H1 (cell line): ENCODE measurements around the gene FRMPD4. TPM values are rescaled to one million over a fixed set of nuclear protein-coding genes. Genes with fewer than 3 reads are reported as not detected.

Experiments
- CTCF ChIA-PET: fragments of 300-600 bp; sonication (Branson Sonifier 250); formaldehyde crosslinking; loops from one replicate; lab custom pipeline; 2021; ENCODE audit not compliant: partially characterized antibody; lab: Charles Lee
- POLR2A ChIA-PET: fragments of 300-600 bp; sonication (Branson Sonifier 250); formaldehyde crosslinking; loops from one replicate; lab custom pipeline; 2021; ENCODE audit warnings: inconsistent platforms; ENCODE audit not compliant: partially characterized antibody; lab: Charles Lee
- DNase-seq, 2 experiments: peaks; one replicate each; pipeline versions ENCODE4 v3.0.0 to v3.0.0-alpha.2; 2010 to 2022; ENCODE audit warnings: low spot score in 2 of 2, low read depth in 1 of 2, mixed read lengths in 1 of 2
- FAIRE-seq: peaks from 2 replicates; lab custom pipeline; 2011; peaks lifted over from hg19 to GRCh38; lab: Jason Lieb, UNC
- H2AFZ ChIP-seq: 2 replicates; pipeline ENCODE4 v1.8.1; 2012; ENCODE audit warnings: low read length, inconsistent platforms
- H2AK5ac ChIP-seq: 2 replicates; pipeline ENCODE4 v1.6.1; 2013; ENCODE audit warnings: low read depth, low read length
- H2BK120ac ChIP-seq: replicated peaks from 2 replicates; pipeline ENCODE3; 2013; ENCODE audit warnings: low read depth, low read length, inconsistent platforms
- H2BK12ac ChIP-seq: 2 replicates; pipeline ENCODE4 v1.6.1; 2013; ENCODE audit warnings: low read depth, low read length
- H2BK15ac ChIP-seq: 2 replicates; pipeline ENCODE4 v1.6.1; 2013; ENCODE audit warnings: low read length
- H2BK20ac ChIP-seq: 2 replicates; pipeline ENCODE4 v1.6.1; 2013; ENCODE audit warnings: low read length
- H2BK5ac ChIP-seq: 2 replicates; pipeline ENCODE4 v1.6.1; 2013; ENCODE audit warnings: low read depth, low read length
- H3K14ac ChIP-seq: 2 replicates; pipeline ENCODE4 v1.6.1; 2013; ENCODE audit warnings: inconsistent platforms; ENCODE audit not compliant: insufficient read length
- H3K18ac ChIP-seq: 2 replicates; pipeline ENCODE4 v1.6.1; 2013; ENCODE audit warnings: low read length; ENCODE audit errors: extremely low read depth
- H3K23ac ChIP-seq: 2 replicates; pipeline ENCODE4 v1.6.1; 2013; ENCODE audit warnings: inconsistent platforms; ENCODE audit not compliant: insufficient read length
- H3K23me2 ChIP-seq: 2 replicates; pipeline ENCODE4 v1.6.1; 2013; ENCODE audit warnings: low read depth, low read length
- H3K27ac ChIP-seq: 2 replicates; pipeline ENCODE4 v1.6.1; 2011; ENCODE audit warnings: low read depth, low read length, inconsistent platforms
- H3K27me3 ChIP-seq, 4 experiments: replicated peaks in 1 of 4; 1 replicate in 1 of 4; 2 replicates in 3 of 4; pipeline versions ENCODE4 v1.6.1 to v1.8.1; 2011 to 2013; ENCODE audit warnings: low read length in 3 of 4, mild to moderate bottlenecking in 3 of 4, inconsistent platforms in 2 of 4, mixed read lengths in 2 of 4, moderate library complexity in 1 of 4; ENCODE audit not compliant: control insufficient read depth in 3 of 4, insufficient read depth in 3 of 4; ENCODE audit errors: extremely low read depth in 1 of 4
- H3K36me3 ChIP-seq, 4 experiments: 2 replicates each; pipeline versions ENCODE4 v1.6.1 to v1.8.1; 2011 to 2013; ENCODE audit warnings: mild to moderate bottlenecking in 4 of 4, low read length in 3 of 4, moderate library complexity in 2 of 4, control low read depth in 1 of 4, inconsistent platforms in 1 of 4; ENCODE audit not compliant: insufficient read depth in 4 of 4, control insufficient read depth in 2 of 4
- H3K4ac ChIP-seq: replicated peaks from 2 replicates; pipeline ENCODE3; 2013; ENCODE audit warnings: low read length, low read depth, mixed read lengths, inconsistent platforms; ENCODE audit not compliant: insufficient read length
- H3K4me1 ChIP-seq, 4 experiments: replicated peaks in 1 of 4; 1 replicate in 1 of 4; 2 replicates in 3 of 4; pipeline versions ENCODE4 v1.6.1 to v1.8.1; 2011 to 2013; ENCODE audit warnings: low read length in 3 of 4, inconsistent platforms in 2 of 4, mixed read lengths in 1 of 4; ENCODE audit not compliant: insufficient read depth in 4 of 4, control insufficient read depth in 3 of 4
- H3K4me2 ChIP-seq, 2 experiments: 2 replicates each; pipeline versions ENCODE4 v1.6.1 to v1.8.1; 2011 to 2013; ENCODE audit warnings: low read depth in 2 of 2, low read length in 2 of 2, control low read depth in 1 of 2, inconsistent platforms in 1 of 2, mild to moderate bottlenecking in 1 of 2; ENCODE audit not compliant: insufficient read depth in 1 of 2
- H3K4me3 ChIP-seq, 4 experiments: fragments of 200-600, 300-600 bp in 1 of 4; sonication (generic), shearing (Covaris generic), sonication (Bioruptor Twin) in 1 of 4; 2 replicates each; pipeline versions ENCODE4 v1.5.1 to v1.8.1; 2011 to 2016; ENCODE audit warnings: low read length in 4 of 4, low read depth in 3 of 4, control low read depth in 2 of 4, inconsistent platforms in 2 of 4, mild to moderate bottlenecking in 2 of 4, mixed read lengths in 1 of 4, moderate library complexity in 1 of 4; ENCODE audit not compliant: insufficient read depth in 2 of 4; ENCODE audit errors: extremely low read depth in 1 of 4
- H3K56ac ChIP-seq: replicated peaks from 2 replicates; pipeline ENCODE3; 2013; ENCODE audit warnings: low read depth, mild to moderate bottlenecking, mixed read lengths, low read length, inconsistent platforms; ENCODE audit not compliant: insufficient read length
- H3K79me1 ChIP-seq: 2 replicates; pipeline ENCODE4 v1.6.1; 2013; ENCODE audit warnings: low read depth, low read length, control low read depth
- H3K79me2 ChIP-seq, 2 experiments: 2 replicates each; pipeline versions ENCODE4 v1.6.1 to v1.8.1; 2012 to 2013; ENCODE audit warnings: low read length in 2 of 2, mild to moderate bottlenecking in 2 of 2, inconsistent platforms in 1 of 2; ENCODE audit not compliant: insufficient read depth in 2 of 2, control insufficient read depth in 1 of 2
- H3K9ac ChIP-seq, 4 experiments: replicated peaks in 1 of 4; 1 replicate in 1 of 4; 2 replicates in 3 of 4; pipeline versions ENCODE4 v1.6.1 to v1.8.1; 2011 to 2013; ENCODE audit warnings: low read depth in 3 of 4, low read length in 3 of 4, control low read depth in 2 of 4, mild to moderate bottlenecking in 2 of 4, moderate library complexity in 2 of 4, inconsistent platforms in 1 of 4; ENCODE audit errors: extremely low read depth in 1 of 4
- H3K9me3 ChIP-seq, 2 experiments: 2 replicates each; pipeline versions ENCODE4 v1.6.1 to v1.8.1; 2012 to 2013; ENCODE audit warnings: mild to moderate bottlenecking in 2 of 2, moderate library complexity in 2 of 2, control low read depth in 1 of 2, inconsistent platforms in 1 of 2, low read depth in 1 of 2, low read length in 1 of 2, mixed read lengths in 1 of 2; ENCODE audit not compliant: insufficient read depth in 2 of 2
- H4K20me1 ChIP-seq, 2 experiments: replicated peaks in 1 of 2; 2 replicates each; pipeline versions ENCODE3 to v1.8.1; 2011 to 2013; ENCODE audit warnings: inconsistent platforms in 2 of 2, low read length in 2 of 2, mild to moderate bottlenecking in 1 of 2; ENCODE audit not compliant: insufficient read depth in 2 of 2, control insufficient read depth in 1 of 2
- H4K5ac ChIP-seq: 2 replicates; pipeline ENCODE4 v1.6.1; 2013; ENCODE audit warnings: low read length, low read depth, mixed read lengths, inconsistent platforms; ENCODE audit not compliant: insufficient read length
- H4K8ac ChIP-seq: 2 replicates; pipeline ENCODE4 v1.8.0; 2013; ENCODE audit warnings: mild to moderate bottlenecking, moderate library complexity, low read length, inconsistent platforms; ENCODE audit not compliant: insufficient read depth; ENCODE audit errors: extremely low read depth
- H4K91ac ChIP-seq: replicated peaks from 2 replicates; pipeline ENCODE3; 2013; ENCODE audit warnings: low read length, mixed read lengths, inconsistent platforms; ENCODE audit not compliant: insufficient read length
- CEBPB ChIP-seq: IDR thresholded peaks from 2 replicates; pipeline ENCODE4 v1.6.1; 2012; ENCODE audit warnings: low read depth, low read length
- CREB1 ChIP-seq: IDR thresholded peaks from 2 replicates; pipeline ENCODE4 v1.6.1; 2012; ENCODE audit warnings: inconsistent platforms
- KDM1A ChIP-seq: fragments of 200-600, 300-600 bp; sonication (generic); IDR thresholded peaks from 2 replicates; pipeline ENCODE4 v1.7.1; 2016; ENCODE audit warnings: mild to moderate bottlenecking, low read length, borderline replicate concordance
- KDM5A ChIP-seq: fragments of 200-600 bp; IDR thresholded peaks from 2 replicates; pipeline ENCODE4 v1.7.1; 2012; ENCODE audit warnings: mild to moderate bottlenecking, low read length, inconsistent platforms, mixed read lengths
- POLR2A ChIP-seq, 2 experiments: IDR thresholded peaks; 1 replicate in 1 of 2; 2 replicates in 1 of 2; pipeline ENCODE4 v1.6.1; 2011; ENCODE audit warnings: low read depth in 2 of 2, low read length in 2 of 2, mild to moderate bottlenecking in 2 of 2; ENCODE audit errors: control extremely low read depth in 1 of 2
- SAP30 ChIP-seq: fragments of 300-600 bp; sonication (generic); IDR thresholded peaks from 2 replicates; pipeline ENCODE4 v1.7.1; 2012; ENCODE audit warnings: low read length, moderate library complexity, mild to moderate bottlenecking, inconsistent platforms; ENCODE audit not compliant: insufficient read depth, insufficient replicate concordance
- SIX5 ChIP-seq: IDR thresholded peaks from 2 replicates; pipeline ENCODE4 v1.6.1; 2011; ENCODE audit warnings: mild to moderate bottlenecking, low read depth, low read length
- TEAD4 ChIP-seq: IDR thresholded peaks from 2 replicates; pipeline ENCODE4 v1.6.1; 2012; ENCODE audit warnings: low read depth, low read length, inconsistent platforms, mixed read lengths
- WGBS, 2 experiments: shearing (Covaris generic) in 1 of 2; methylation state at CpG; one replicate each; pipeline versions ENCODE4 v1.1.6 to v1.1.7; 2013 to 2015; ENCODE audit warnings: low lambda C conversion rate in 2 of 2, mixed read lengths in 2 of 2, inconsistent platforms in 1 of 2, low coverage in 1 of 2, missing lambda C conversion rate in 1 of 2; ENCODE audit not compliant: insufficient replicate concordance in 2 of 2, insufficient coverage in 1 of 2, insufficient read length in 1 of 2; ENCODE audit errors: extremely low coverage in 1 of 2, missing lambda C conversion rate in 1 of 2; 5-methylcytosine and 5-hydroxymethylcytosine counted together
- polyA plus RNA-seq, 7 experiments: library from polyadenylated mRNA; depleted of rRNA in 3 of 7; stranded (reverse) in 5 of 7; unstranded in 2 of 7; fragments of >200 nt in 5 of 7; fragments of 200-250 nt in 2 of 7; gene quantifications; 1 replicate in 5 of 7; 2 replicates in 1 of 7; 4 replicates in 1 of 7; pipeline versions ENCODE4 v1.2.1 to v1.2.3, GENCODE V29; 2011 to 2013; ENCODE audit warnings: missing spikeins in 2 of 7, mixed read lengths in 2 of 7
- total RNA-seq: library from RNA; stranded (reverse); fragmentation: NEBNext Ultra II Directional; extraction: Animal tissue kit (Norgen Biotek cat#: 25700); gene quantifications from 2 replicates; pipeline ENCODE4 v1.2.1, GENCODE V29; 2021
- TF ChIP-seq, protein P1 (sequence below), 3 experiments: IDR thresholded peaks; 1 replicate in 2 of 3; 2 replicates in 1 of 3; pipeline versions ENCODE4 v1.5.1 to v1.6.1; 2011; ENCODE audit warnings: low read length in 3 of 3, mild to moderate bottlenecking in 3 of 3, inconsistent platforms in 2 of 3, low read depth in 1 of 3, moderate library complexity in 1 of 3; ENCODE audit not compliant: insufficient read depth in 1 of 3; ENCODE audit errors: control extremely low read depth in 1 of 3

The FRMPD4 gene
- total and polyA plus RNA-seq, 2 of the 8 experiments (the other 6 are each of a cell fraction or from before 2014, with no cell fraction given): 0.02 to 0.37 TPM

DNA sequence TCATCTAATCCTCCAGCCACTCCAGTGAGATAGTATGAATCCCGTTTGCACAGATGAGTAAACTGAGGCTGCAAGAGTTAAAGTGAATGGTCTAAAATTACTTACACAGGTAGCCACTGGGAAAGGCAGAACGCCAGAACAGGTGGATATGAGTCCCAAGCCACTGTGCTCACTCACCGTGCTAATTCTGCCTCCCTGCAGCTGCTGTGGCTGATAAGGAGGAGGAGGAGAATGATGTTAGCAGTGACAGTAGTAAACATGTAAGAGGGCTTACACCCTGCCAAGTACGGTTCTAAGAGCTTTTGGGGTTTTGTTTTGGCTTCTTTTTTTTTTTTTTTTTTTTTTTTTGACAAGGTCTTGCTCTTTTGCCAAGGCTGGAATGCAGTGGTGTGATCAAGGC is 562.5 kb downstream of the FRMPD4 start:
- Histone ChIP-seq H2BK12ac (no peak overlapping the region), H3K4me2 (no peak overlapping the region), H3K9ac (no peak overlapping the region), H3K79me1 (no peaks in the 10 kb centered on the region), H2BK5ac (no peak overlapping the region), H3K36me3 (no peaks in the 10 kb centered on the region), H3K79me2 (no peaks in the 10 kb centered on the region), H3K4me3 (no peak overlapping the region), H2AK5ac (no peak overlapping the region), H2BK20ac (no peak overlapping the region), H3K23ac (no peak overlapping the region), H4K5ac (no peak overlapping the region), H4K91ac (no peak overlapping the region), H4K8ac (no peak overlapping the region), H3K27me3 (no peaks in the 10 kb centered on the region), H2BK15ac (no peak overlapping the region), H3K18ac (no peak overlapping the region), H3K4me1 (no peaks in the 10 kb centered on the region), H3K27ac (no peak overlapping the region), H2AFZ (no peak overlapping the region), H3K23me2 (no peaks in the 10 kb centered on the region), H4K20me1 (no peaks in the 10 kb centered on the region), H2BK120ac (no peak overlapping the region), H3K14ac (no peak overlapping the region), H3K56ac (no peak overlapping the region), H3K9me3 (no peaks in the 10 kb centered on the region), H3K4ac (no peak overlapping the region)
- DNase-seq: no peak
- ChIA-PET POLR2A (no interaction called here), CTCF (interaction anchor here (1.0 to 2.8 kb wide), 8 partner anchors 15 to 207 kb away, joined by 3 to 20 read pairs (median 4); no protein-coding TSS in a partner anchor)
- 81% methylated on average over 3 of the region's 4 CpGs; no CpG with 5 or more reads in 1 of the 2 experiments for WGBS, 2 experiments
- no peak for FAIRE-seq
- TF ChIP-seq POLR2A (IDR thresholded peaks at IDR 0.05; ENCODE audit: control extremely low read depth in 1 of 2, low read depth in 2 of 2, low read length in 2 of 2) (no peak), SAP30 (no peak), CREB1 (no peak), CEBPB (no peak), KDM1A (no peak), KDM5A (no peak), TEAD4 (no peak), SIX5 (no peak)
- TF ChIP-seq, protein P1, sequence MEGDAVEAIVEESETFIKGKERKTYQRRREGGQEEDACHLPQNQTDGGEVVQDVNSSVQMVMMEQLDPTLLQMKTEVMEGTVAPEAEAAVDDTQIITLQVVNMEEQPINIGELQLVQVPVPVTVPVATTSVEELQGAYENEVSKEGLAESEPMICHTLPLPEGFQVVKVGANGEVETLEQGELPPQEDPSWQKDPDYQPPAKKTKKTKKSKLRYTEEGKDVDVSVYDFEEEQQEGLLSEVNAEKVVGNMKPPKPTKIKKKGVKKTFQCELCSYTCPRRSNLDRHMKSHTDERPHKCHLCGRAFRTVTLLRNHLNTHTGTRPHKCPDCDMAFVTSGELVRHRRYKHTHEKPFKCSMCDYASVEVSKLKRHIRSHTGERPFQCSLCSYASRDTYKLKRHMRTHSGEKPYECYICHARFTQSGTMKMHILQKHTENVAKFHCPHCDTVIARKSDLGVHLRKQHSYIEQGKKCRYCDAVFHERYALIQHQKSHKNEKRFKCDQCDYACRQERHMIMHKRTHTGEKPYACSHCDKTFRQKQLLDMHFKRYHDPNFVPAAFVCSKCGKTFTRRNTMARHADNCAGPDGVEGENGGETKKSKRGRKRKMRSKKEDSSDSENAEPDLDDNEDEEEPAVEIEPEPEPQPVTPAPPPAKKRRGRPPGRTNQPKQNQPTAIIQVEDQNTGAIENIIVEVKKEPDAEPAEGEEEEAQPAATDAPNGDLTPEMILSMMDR (IDR thresholded peaks at IDR 0.05; ENCODE audit: control extremely low read depth in 1 of 3, insufficient read depth in 1 of 3, low read depth in 1 of 3, low read length in 3 of 3): no peak
